H1 (cell line): ENCODE data around the gene ST3GAL3. TPM values are rescaled to one million over a fixed set of nuclear protein-coding genes. Genes with fewer than 3 reads are reported as not detected.

Source experiments
- ATF3 ChIP-seq: IDR thresholded peaks from 2 replicates; pipeline ENCODE4 v1.6.1; 2011; ENCODE audit warnings: low read depth, mild to moderate bottlenecking, low read length; ENCODE audit not compliant: insufficient read depth
- BCL11A ChIP-seq, 2 experiments: IDR thresholded peaks; one replicate each; pipeline ENCODE4 v1.6.1; 2011; ENCODE audit warnings: low read depth in 2 of 2, low read length in 2 of 2, mild to moderate bottlenecking in 2 of 2
- CHD7 ChIP-seq: fragments of 300-600 bp; sonication (generic); IDR thresholded peaks from 2 replicates; pipeline ENCODE4 v1.7.1; 2012; ENCODE audit warnings: low read length, moderate library complexity, mild to moderate bottlenecking, inconsistent platforms; ENCODE audit not compliant: insufficient replicate concordance
- HDAC6 ChIP-seq: IDR thresholded peaks from one replicate; pipeline ENCODE4 v1.7.1; 2012; ENCODE audit warnings: low read depth, mild to moderate bottlenecking, inconsistent platforms, low read length, moderate library complexity
- MAFK ChIP-seq: IDR thresholded peaks from 2 replicates; pipeline ENCODE4 v1.6.1; 2012; ENCODE audit warnings: low read depth, mild to moderate bottlenecking, improper control_type of control experiment, low read length
- polyA plus RNA-seq, 7 experiments: library from polyadenylated mRNA; depleted of rRNA in 3 of 7; stranded (reverse) in 5 of 7; unstranded in 2 of 7; fragments of >200 nt in 5 of 7; fragments of 200-250 nt in 2 of 7; gene quantifications; 1 replicate in 5 of 7; 2 replicates in 1 of 7; 4 replicates in 1 of 7; pipeline versions ENCODE4 v1.2.1 to v1.2.3, GENCODE V29; 2011 to 2013; ENCODE audit warnings: missing spikeins in 2 of 7, mixed read lengths in 2 of 7
- total RNA-seq: library from RNA; stranded (reverse); fragmentation: NEBNext Ultra II Directional; extraction: Animal tissue kit (Norgen Biotek cat#: 25700); gene quantifications from 2 replicates; pipeline ENCODE4 v1.2.1, GENCODE V29; 2021

The ST3GAL3 gene
- total and polyA plus RNA-seq, 2 of the 8 experiments (the other 6 are each of a cell fraction or from before 2014, with no cell fraction given), result 6.8 to 7.0 TPM

GRCh38 chr1:43687301-43688108 is 19.8 kb upstream of the ST3GAL3 start (continued):
- no peak for TF ChIP-seq BCL11A (IDR thresholded peaks at IDR 0.05; ENCODE audit: low read depth in 2 of 2, low read length in 2 of 2)
- no peak for TF ChIP-seq MAFK
- no peak for TF ChIP-seq CHD7
- TF ChIP-seq HDAC6, result no peak
- no peak for TF ChIP-seq ATF3
- TF ChIP-seq, all 59 proteins: peak for 0
